HG03045 (cell line): ENCODE measurements around the gene CYP4F22.
"Not testable (repeated sequence)": the region's sequence is repeated elsewhere in the genome, so short reads cannot be mapped to it uniquely, and the experiment has no call there.

Experiments
- ATAC-seq: cut with Tn5 transposase; IDR thresholded peaks from one replicate; pipeline ENCODE4 v1.9.1; 2021; ENCODE audit warnings: mild to moderate bottlenecking, moderate library complexity; ENCODE audit not compliant: unreplicated experiment

Gene CYP4F22

GRCh38 chr19:15508035-15508710 is at the start of gene CYP4F22:
Gene CYP4F22 (plus strand): TSS chr19:15508525. CDS start chr19:15525337, 16,812 bp downstream.
- no peak for ATAC-seq

DNA sequence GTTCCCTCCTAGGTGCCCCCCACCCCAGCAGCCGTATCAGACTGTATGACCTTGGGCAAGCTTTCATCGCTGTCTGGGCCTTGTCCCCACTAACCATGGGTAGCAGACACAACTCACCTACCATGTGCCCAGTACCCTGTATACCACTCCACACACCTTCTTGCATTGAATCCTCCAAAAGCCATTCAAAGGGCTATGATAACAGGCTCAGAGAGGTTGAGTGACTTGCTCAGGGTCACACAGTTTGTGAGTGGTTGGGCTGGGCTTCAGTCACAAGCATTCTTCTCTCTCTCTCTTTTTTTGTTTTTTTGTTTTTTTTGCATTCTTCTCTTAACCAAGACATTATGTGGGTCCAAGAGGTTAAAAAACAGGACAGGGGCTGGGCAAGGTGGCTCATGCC is 46.6 kb upstream of the CYP4F22 start:
- no peak for ATAC-seq

- no peak for ATAC-seq
Measured at GRCh38 chr19:15463861-15464371, 44.4 kb upstream of the CYP4F22 start.

DNA sequence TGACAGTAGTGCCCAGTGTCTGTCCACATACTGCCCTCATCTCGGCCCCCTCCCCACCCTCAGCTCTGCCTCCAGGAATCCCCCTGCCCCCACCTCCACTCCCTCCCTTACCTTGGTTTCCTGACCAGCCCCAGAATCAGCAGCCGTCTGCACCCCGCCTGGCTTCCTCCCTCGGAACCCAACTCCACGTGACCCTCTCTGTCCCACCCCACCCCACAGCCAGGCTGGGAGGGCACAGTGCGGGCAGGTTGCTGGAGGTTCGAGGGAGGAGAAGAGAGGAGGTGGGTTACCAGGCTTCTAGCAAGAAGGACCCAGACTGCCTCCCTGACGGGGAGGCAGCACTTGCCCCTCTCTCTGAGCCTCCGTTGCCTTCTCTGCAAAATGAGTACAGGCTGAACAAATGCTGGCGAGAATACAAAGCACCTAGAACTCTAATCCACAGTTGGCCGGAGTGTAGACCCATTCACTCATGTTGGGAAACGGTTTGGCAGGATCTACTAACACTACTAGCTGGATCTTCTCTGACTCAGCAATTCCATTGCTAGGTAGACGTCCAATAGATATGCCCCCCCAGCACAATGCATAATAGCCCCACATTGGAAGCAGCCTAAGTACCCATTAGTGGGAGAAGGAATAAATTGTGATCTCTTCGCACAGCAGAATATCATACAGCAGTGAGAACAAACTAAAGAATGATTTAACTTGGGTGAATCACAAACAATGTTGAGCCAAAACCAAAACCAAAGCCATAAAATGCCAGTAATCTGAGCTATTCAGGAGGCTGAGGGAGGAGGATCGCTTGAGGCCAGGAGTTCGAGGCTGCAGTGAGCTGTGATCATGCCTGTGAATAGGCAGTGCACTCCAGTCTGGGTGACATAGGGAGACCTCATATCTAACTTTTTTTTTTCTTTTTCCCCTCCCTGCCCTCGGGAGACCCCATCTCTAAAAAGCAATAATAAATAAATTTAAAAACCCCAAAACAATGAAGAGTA is 43.6 kb upstream of the CYP4F22 start, which contains the start of gene RASAL3:
TSS of gene RASAL3 (minus strand) at position 151 of the 992 bp plus-strand sequence. CDS start 186 bp downstream, outside the sequence.
- no peak for ATAC-seq

- no peak for ATAC-seq
Measured at GRCh38 chr19:15466851-15467733, 41.2 kb upstream of the CYP4F22 start.

- no peak for ATAC-seq
Measured at GRCh38 chr19:15467734-15468214, 40.6 kb upstream of the CYP4F22 start.

DNA sequence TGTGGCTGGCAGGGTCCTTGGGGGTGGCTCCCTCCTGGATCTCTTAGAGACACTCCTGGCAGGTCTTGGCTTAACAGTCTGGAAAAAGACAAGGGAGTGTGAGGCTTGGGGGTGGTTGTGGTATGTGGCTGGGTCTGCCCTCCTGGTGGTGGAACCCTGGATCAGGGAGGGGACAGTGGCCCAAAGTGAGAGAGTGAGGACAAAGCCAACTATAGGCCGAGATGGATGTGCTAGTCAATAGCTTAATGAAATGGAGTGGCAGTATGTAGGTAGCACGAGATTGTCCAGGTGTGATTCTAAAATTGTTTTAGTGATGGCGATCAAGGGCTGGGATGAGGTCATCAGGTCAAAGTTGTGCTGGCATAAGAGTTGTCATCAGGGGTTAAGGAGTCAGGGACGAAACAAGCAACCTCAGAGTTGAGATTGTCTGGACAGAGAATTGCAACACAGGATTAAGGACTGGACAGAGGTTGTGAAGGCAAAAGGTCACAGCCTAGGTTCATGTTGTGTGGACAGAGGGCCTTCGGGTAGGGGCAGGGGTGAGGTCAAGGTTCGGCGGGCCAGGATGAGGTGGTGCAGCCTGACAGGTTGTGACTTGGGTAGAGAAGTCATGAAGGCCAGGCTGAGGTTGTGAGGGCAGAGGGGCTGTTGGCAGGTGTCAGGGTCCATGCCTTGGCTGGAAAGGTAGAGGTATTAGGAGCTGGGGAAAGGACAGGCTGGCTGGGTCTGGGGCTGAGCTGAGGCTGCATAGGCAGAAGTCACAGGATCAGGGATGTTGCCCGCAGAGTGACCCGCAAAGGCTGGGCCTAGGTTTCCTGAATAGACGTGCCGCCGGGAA is 39.4 kb upstream of the CYP4F22 start:
- ATAC-seq, result no peak

DNA sequence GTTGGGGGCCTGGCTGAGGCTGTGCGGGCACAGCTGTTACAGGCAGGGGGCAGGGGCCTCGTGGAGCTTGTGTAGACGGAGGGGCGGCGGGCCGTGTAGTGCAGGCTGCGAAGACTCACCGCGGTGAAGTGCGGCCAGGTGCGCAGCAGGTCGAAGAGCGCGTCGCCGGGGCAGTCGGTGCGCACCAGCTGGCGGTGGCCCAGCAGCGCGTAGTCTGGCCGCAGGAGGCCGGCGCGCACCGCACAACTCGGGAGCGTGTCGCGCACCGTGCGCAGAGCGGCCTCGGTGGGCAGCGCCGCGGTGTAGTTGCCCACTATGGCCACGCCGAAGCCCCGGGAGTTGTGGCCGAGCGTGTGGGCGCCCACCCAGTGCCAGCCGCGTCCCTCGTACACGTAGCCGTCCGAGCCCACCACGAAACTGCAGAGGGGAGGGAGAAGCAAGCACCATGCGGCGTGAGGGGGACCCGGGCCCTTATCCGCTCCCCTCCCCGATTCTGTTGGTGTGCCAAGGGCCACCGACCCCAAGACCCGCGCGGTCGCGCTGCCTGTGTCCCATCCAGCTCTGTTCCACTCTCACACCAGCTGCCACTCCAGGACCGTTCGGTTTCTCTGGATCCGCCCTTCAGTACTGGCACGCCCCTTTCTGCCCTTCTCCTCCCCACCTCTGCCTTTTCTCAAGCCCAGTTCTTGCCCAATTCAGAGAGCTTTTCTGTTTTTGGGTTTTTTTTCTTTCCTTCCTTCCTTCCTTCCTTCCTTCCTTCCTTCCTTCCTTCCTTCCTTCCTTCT is 38.6 kb upstream of the CYP4F22 start:
- ATAC-seq, result no peak

- ATAC-seq, result no peak
Measured at GRCh38 chr19:15471639-15472101, 36.7 kb upstream of the CYP4F22 start.

- ATAC-seq, result not testable (repeated sequence)
Measured at GRCh38 chr19:15473821-15474220, 34.5 kb upstream of the CYP4F22 start.

DNA sequence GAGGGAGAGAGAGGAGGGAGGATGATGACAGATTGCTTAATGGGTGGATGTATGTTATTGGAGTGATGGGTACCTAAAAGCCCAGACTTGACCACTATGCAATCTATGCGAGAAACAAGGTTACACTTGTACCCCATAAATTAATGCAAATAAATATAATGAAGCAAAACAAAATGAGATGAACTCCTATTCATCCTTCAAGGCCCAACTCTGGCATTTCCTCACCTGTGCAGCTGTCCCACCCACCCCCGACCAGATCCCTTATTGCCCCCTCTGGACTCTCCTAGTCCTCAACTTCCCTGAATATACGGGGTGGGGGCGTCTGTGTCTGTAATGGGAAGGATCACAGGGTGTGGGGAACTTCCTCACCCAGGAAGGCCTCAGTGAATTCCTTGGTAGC is 33.2 kb upstream of the CYP4F22 start:
- ATAC-seq, result no peak

DNA sequence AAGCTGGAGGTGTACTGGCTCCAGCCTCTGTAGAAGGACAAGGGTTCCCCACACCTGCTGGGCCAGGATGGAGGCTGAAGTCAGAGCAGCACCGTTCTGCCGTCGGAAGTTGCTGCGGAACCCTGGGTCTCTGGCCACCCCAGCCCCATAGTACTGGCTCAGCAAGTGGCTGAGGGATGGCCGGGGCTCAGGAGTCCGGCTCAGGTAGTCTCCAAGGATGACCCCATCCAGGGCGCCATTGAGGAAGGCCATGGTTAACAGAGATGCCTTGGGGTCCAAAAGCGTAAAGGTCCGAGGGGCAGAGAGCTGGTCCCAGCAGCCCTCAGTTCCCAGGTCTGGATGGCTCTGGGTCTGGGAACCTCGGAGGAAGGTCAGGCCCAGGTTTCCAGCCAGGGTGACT is 32.7 kb upstream of the CYP4F22 start:
- no peak for ATAC-seq

GRCh38 chr19:15476325-15476724 is 32.0 kb upstream of the CYP4F22 start:
- ATAC-seq, result no peak

- no peak for ATAC-seq
Measured at GRCh38 chr19:15479391-15480345, 28.7 kb upstream of the CYP4F22 start, which contains the start of gene PGLYRP2. Gene PGLYRP2 (minus strand): TSS chr19:15479501. CDS start chr19:15479371, 130 bp downstream.

DNA sequence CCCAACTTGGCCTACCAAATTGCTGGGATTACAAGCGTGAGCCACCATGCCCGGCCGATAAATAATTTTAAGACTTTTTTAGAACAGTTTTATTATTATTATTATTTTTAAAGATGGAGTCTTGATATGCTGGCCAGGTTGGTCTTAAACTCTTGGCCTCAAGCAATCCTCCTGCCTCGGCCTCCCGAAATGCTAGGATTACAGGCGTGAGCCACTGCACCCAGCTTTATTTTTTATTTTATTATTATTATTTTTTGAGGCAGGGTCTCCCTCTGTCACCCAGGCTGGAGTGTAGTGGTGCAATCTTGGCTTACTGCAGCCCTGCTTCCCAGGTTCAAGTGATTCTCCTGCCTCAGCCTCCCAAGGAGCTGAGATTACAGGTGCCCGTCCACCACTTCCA is 27.3 kb upstream of the CYP4F22 start:
- not testable (repeated sequence) for ATAC-seq

DNA sequence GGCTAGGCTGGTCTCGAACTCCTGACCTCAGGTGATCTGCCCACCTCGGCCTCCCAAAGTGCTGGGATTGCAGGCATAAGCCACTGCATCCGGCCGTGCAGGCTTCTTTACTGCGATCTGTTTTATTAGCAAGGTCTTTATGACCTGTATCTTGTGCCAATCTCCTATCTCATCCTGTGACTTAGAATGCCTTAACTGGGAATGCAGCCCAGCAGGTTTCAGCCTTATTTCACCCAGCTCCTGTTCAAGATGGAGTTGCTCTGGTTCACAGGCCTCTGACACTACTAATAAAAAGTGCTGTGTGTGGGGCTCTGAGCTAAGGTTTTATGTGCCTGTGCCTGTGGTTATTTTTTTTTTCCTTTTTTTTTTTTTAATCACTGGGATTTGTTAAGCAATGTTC is 22.6 kb upstream of the CYP4F22 start:
- not testable (repeated sequence) for ATAC-seq

DNA sequence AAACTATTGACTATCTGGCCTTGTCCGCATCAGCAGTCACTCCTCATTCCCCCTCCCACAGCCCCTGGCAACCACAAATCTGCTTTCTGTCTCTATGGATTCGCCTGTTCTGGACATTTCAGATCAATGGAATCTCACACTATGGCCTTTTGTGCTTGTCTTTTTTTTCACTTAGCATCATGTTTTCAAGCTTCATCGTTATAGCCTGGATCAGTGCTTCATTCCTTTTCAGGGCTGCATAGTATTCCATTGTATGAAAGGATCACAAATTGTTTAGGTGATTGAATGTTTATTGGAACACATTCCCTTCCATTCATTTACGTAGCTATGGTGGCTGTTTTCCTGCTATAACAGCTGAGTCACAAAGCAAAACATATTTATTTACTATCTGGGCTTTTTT is 21.3 kb upstream of the CYP4F22 start:
- no peak for ATAC-seq
